SK-N-SH (cell line): ENCODE measurements around the gene KLK12. TPM values are rescaled to one million over a fixed set of nuclear protein-coding genes. Genes with fewer than 3 reads are reported as not detected.

Source experiments
- CTCF ChIA-PET: fragments of 300-600, 350-600 bp; formaldehyde crosslinking; extraction: SDS; loops from one replicate; lab custom pipeline; 2021; lab: Yijun Ruan, JAX
- POLR2A ChIA-PET: fragments of 350-600 bp; sonication (Branson Sonifier 250); formaldehyde crosslinking; extraction: SDS; loops from one replicate; lab custom pipeline; 2020; ENCODE audit warnings: antibody characterized with exemption, inconsistent platforms; lab: Yijun Ruan, JAX
- DNase-seq: peaks from one replicate; pipeline ENCODE4 v3.0.0; 2012
- H2AFZ ChIP-seq: fragments of 200-600 bp; sonication (generic); 2 replicates; pipeline ENCODE4 v1.8.1; 2016; ENCODE audit warnings: antibody characterized with exemption, mild to moderate bottlenecking, low read depth
- H3F3A ChIP-seq: fragments of 200-600 bp; sonication (generic); replicated peaks from 2 replicates; pipeline ENCODE3; 2016; ENCODE audit warnings: antibody characterized with exemption, mild to moderate bottlenecking; ENCODE audit not compliant: insufficient read depth
- H3K27ac ChIP-seq, 2 experiments: fragments of 200-500 bp in 1 of 2; fragments of 200-600 bp in 1 of 2; sonication (Bioruptor generic) in 1 of 2; sonication (generic), shearing (Covaris generic) in 1 of 2; 2 replicates each; pipeline versions ENCODE4 v1.5.1 to v1.6.1; 2014 to 2016; ENCODE audit warnings: low read depth in 2 of 2, inconsistent platforms in 1 of 2, low read length in 1 of 2, mild to moderate bottlenecking in 1 of 2, mixed read lengths in 1 of 2
- H3K27me3 ChIP-seq: fragments of 200-600 bp; sonication (generic), shearing (Covaris generic); 2 replicates; pipeline ENCODE4 v1.6.1; 2016; ENCODE audit warnings: mixed run types; ENCODE audit not compliant: insufficient read depth
- H3K36me3 ChIP-seq, 2 experiments: fragments of 200-500 bp in 1 of 2; fragments of 200-600 bp in 1 of 2; sonication (Bioruptor generic) in 1 of 2; sonication (generic) in 1 of 2; replicated peaks in 1 of 2; 2 replicates each; pipeline versions ENCODE3 to v1.5.1; 2014 to 2016; ENCODE audit warnings: low read length in 1 of 2, mild to moderate bottlenecking in 1 of 2; ENCODE audit not compliant: insufficient read depth in 2 of 2, control insufficient read depth in 1 of 2
- H3K4me1 ChIP-seq, 2 experiments: fragments of 200-500 bp in 1 of 2; fragments of 200-600 bp in 1 of 2; sonication (Bioruptor generic) in 1 of 2; sonication (generic), shearing (Covaris generic) in 1 of 2; 2 replicates each; pipeline versions ENCODE4 v1.5.1 to v1.6.1; 2014 to 2016; ENCODE audit warnings: low read depth in 1 of 2, low read length in 1 of 2, mixed run types in 1 of 2; ENCODE audit not compliant: insufficient read depth in 2 of 2, control insufficient read depth in 1 of 2
- H3K4me2 ChIP-seq: fragments of 200-600 bp; sonication (generic), shearing (Covaris generic); 2 replicates; pipeline ENCODE4 v1.6.1; 2017; ENCODE audit warnings: mixed run types
- H3K4me3 ChIP-seq, 2 experiments: fragments of 200-500 bp in 1 of 2; fragments of 200-600 bp in 1 of 2; sonication (Bioruptor generic) in 1 of 2; sonication (generic), shearing (Covaris generic) in 1 of 2; 2 replicates each; pipeline versions ENCODE4 v1.5.1 to v1.8.1; 2014 to 2016; ENCODE audit warnings: low read depth in 2 of 2, inconsistent platforms in 1 of 2, low read length in 1 of 2, mild to moderate bottlenecking in 1 of 2, mixed read lengths in 1 of 2, moderate library complexity in 1 of 2
- H3K79me2 ChIP-seq: fragments of 200-600 bp; sonication (generic); 2 replicates; pipeline ENCODE4 v1.8.1; 2017; ENCODE audit warnings: mild to moderate bottlenecking; ENCODE audit not compliant: insufficient read depth
- H3K9ac ChIP-seq: fragments of 200-600 bp; sonication (generic); 2 replicates; pipeline ENCODE4 v1.6.1; 2017; ENCODE audit warnings: mixed run types
- H3K9me2 ChIP-seq: fragments of 200-600 bp; sonication (generic); 2 replicates; pipeline ENCODE4 v1.6.1; 2017; ENCODE audit warnings: mixed run types
- H3K9me3 ChIP-seq: fragments of 200-600 bp; sonication (generic); 2 replicates; pipeline ENCODE4 v1.6.1; 2017; ENCODE audit warnings: mixed run types, mild to moderate bottlenecking, moderate library complexity
- H4K20me1 ChIP-seq: fragments of 200-600 bp; sonication (generic); 2 replicates; pipeline ENCODE4 v1.6.1; 2017; ENCODE audit warnings: mild to moderate bottlenecking, mixed run types; ENCODE audit not compliant: insufficient read depth
- CHD2 ChIP-seq: fragments of 150-350 bp; IDR thresholded peaks from 2 replicates; pipeline ENCODE4 v1.6.1; 2018; ENCODE audit warnings: low read length; ENCODE audit not compliant: partially characterized antibody
- FOSL2 ChIP-seq: IDR thresholded peaks from 2 replicates; pipeline ENCODE4 v1.4.0; 2012; ENCODE audit warnings: low read depth, mild to moderate bottlenecking, moderate library complexity, borderline replicate concordance
- FOXJ3 ChIP-seq: sonication (generic); formaldehyde crosslinking; IDR thresholded peaks from 2 replicates; pipeline ENCODE4 v1.5.1; 2020; ENCODE audit warnings: mild to moderate bottlenecking, missing genetic modification reagents
- FOXM1 ChIP-seq: IDR thresholded peaks from 2 replicates; pipeline ENCODE4 v1.4.0; 2012; ENCODE audit warnings: low read depth, mild to moderate bottlenecking
- GABPA ChIP-seq: IDR thresholded peaks from 2 replicates; pipeline ENCODE4 v1.4.0; 2012; ENCODE audit warnings: low read depth, mild to moderate bottlenecking
- GATA2 ChIP-seq: sonication (generic); formaldehyde crosslinking; IDR thresholded peaks from 2 replicates; pipeline ENCODE4 v1.5.0; 2020; ENCODE audit warnings: mild to moderate bottlenecking, missing genetic modification reagents
- JUND ChIP-seq: IDR thresholded peaks from 2 replicates; pipeline ENCODE4 v1.4.0; 2012
- MEF2A ChIP-seq: IDR thresholded peaks from 2 replicates; pipeline ENCODE4 v1.4.0; 2012; ENCODE audit warnings: low read depth, borderline replicate concordance
- NFIC ChIP-seq: IDR thresholded peaks from 2 replicates; pipeline ENCODE4 v1.4.0; 2012; ENCODE audit warnings: borderline replicate concordance
- POLR2AphosphoS5 ChIP-seq: IDR thresholded peaks from 2 replicates; pipeline ENCODE4 v1.6.1; 2012; ENCODE audit warnings: low read depth, low read length
- RAD21 ChIP-seq: IDR thresholded peaks from 2 replicates; pipeline ENCODE4 v1.6.1; 2012; ENCODE audit warnings: mild to moderate bottlenecking, low read length
- RCOR1 ChIP-seq: fragments of 150-350 bp; IDR thresholded peaks from 2 replicates; pipeline ENCODE4 v1.6.1; 2017; ENCODE audit warnings: antibody characterized with exemption, low read length
- REST ChIP-seq: IDR thresholded peaks from 2 replicates; pipeline ENCODE4 v1.6.1; 2012; ENCODE audit warnings: mild to moderate bottlenecking, low read depth, low read length, moderate library complexity
- RFX5 ChIP-seq: IDR thresholded peaks from 2 replicates; pipeline ENCODE4 v1.6.1; 2012; ENCODE audit warnings: mild to moderate bottlenecking, improper control_type of control experiment, low read length
- SIN3A ChIP-seq: IDR thresholded peaks from 2 replicates; pipeline ENCODE4 v1.6.1; 2012; ENCODE audit warnings: low read depth, mild to moderate bottlenecking, low read length, moderate library complexity, borderline replicate concordance
- SMC3 ChIP-seq: IDR thresholded peaks from 2 replicates; pipeline ENCODE4 v1.6.1; 2012; ENCODE audit warnings: low read depth, low read length, improper control_type of control experiment
- TCF12 ChIP-seq: IDR thresholded peaks from 2 replicates; pipeline ENCODE4 v1.4.0; 2012
- USF1 ChIP-seq: IDR thresholded peaks from 2 replicates; pipeline ENCODE4 v1.4.0; 2012; ENCODE audit warnings: low read depth, borderline replicate concordance
- YY1 ChIP-seq: IDR thresholded peaks from 2 replicates; pipeline ENCODE4 v1.4.0; 2012; ENCODE audit warnings: low read depth, mild to moderate bottlenecking
- ZBTB33 ChIP-seq: IDR thresholded peaks from 2 replicates; pipeline ENCODE4 v1.4.0; 2012; ENCODE audit warnings: low read depth, borderline replicate concordance
- WGBS: methylation state at CpG from one replicate; pipeline ENCODE4 v1.1.6; 2017; ENCODE audit warnings: low lambda C conversion rate; 5-methylcytosine and 5-hydroxymethylcytosine counted together
- polyA plus RNA-seq, 3 experiments: library from polyadenylated mRNA; depleted of rRNA; stranded (reverse); fragments of >200 nt; gene quantifications; 2 replicates each; pipeline ENCODE4 v1.2.3, GENCODE V29; 2012

Gene KLK12
- polyA plus RNA-seq, 1 of the 3 experiments (the other 2 are of a cell fraction) = not detected

- TF ChIP-seq NFIC (no peak), TCF12 (no peak), CHD2 (no peak), FOXJ3 (CRISPR knock-in tag) (no peak)
Observed at GRCh38 chr19:50998061-50998460, 36.7 kb downstream of the KLK12 start (continued).

GRCh38 chr19:50994129-50994528 lies 40.7 kb downstream of the KLK12 start:
- ChIA-PET CTCF (interaction anchor here (1.3 to 2.4 kb wide), 2 partner anchors 23 to 27 kb away, joined by 5 to 7 read pairs; no protein-coding TSS in a partner anchor), POLR2A (no interaction called here)
- Histone ChIP-seq H3K79me2 (no peaks in the 10 kb centered on the region), H3K9me3 (no peaks in the 10 kb centered on the region), H3F3A (no peaks in the 10 kb centered on the region), H3K27ac (no peak overlapping the region), H3K36me3 (no peaks in the 10 kb centered on the region), H3K9ac (no peak overlapping the region), H3K4me3 (no peak overlapping the region), H3K9me2 (no peaks in the 10 kb centered on the region), H3K27me3 (peaks cover 12% of the 10 kb centered on the region; the same call in 1 of the 2 replicates), H3K4me2 (no peak overlapping the region), H4K20me1 (no peaks in the 10 kb centered on the region), H2AFZ (peak overlapping the region; percentile 41; the same call in 1 of the 2 replicates), H3K4me1 (no peaks in the 10 kb centered on the region)
- no peak for DNase-seq
- TF ChIP-seq GATA2 (CRISPR knock-in tag) (no peak), TCF12 (no peak), USF1 (peak; percentile 75; the same call in 1 of the 2 replicates), GABPA (no peak), YY1 (0 out of 2 replicates have a peak, but pooled peaks have one; percentile 34), RFX5 (no peak), SIN3A (no peak), FOSL2 (no peak), REST (no peak)
- 15% methylated on average over 2 of the region's 2 CpGs for WGBS

- CTCF ChIA-PET = no interaction called here
- Histone ChIP-seq H3K9ac (no peak overlapping the region), H3K4me3 (no peak overlapping the region), H3K36me3 (no peaks in the 10 kb centered on the region), H3K4me1 (no peaks in the 10 kb centered on the region), H4K20me1 (no peaks in the 10 kb centered on the region), H2AFZ (no peak overlapping the region), H3K27me3 (peaks cover 9% of the 10 kb centered on the region; the same call in 1 of the 2 replicates), H3K9me2 (no peaks in the 10 kb centered on the region), H3K79me2 (no peaks in the 10 kb centered on the region), H3K27ac (no peak overlapping the region), H3K9me3 (no peaks in the 10 kb centered on the region), H3F3A (no peaks in the 10 kb centered on the region), H3K4me2 (no peak overlapping the region)
- no peak for DNase-seq
- 0% methylated on average over 2 of the region's 2 CpGs for WGBS
- POLR2A ChIA-PET = no interaction called here
- TF ChIP-seq FOXM1 = no peak
- TF ChIP-seq FOSL2 = no peak
- TF ChIP-seq TCF12 = no peak
- TF ChIP-seq RCOR1 = no peak
- no peak for TF ChIP-seq CHD2
- no peak for TF ChIP-seq POLR2AphosphoS5
- no peak for TF ChIP-seq RAD21
- TF ChIP-seq ZBTB33 = no peak
- no peak for TF ChIP-seq MEF2A
- TF ChIP-seq JUND = no peak
- no peak for TF ChIP-seq USF1
- no peak for TF ChIP-seq SMC3
Observed at GRCh38 chr19:50992666-50993035, 42.2 kb downstream of the KLK12 start.
